ENCODE measurements around the gene DHODH.

The DHODH gene

GRCh38 chr16:72013888-72014581 lies 5.5 kb downstream of the DHODH start:
- DNase-seq (ENCODE audit: low spot score) = peak; percentile 76

GRCh38 chr16:72014675-72015074 lies 6.1 kb downstream of the DHODH start:
- no peak for DNase-seq (ENCODE audit: low spot score)

- no peak for DNase-seq (ENCODE audit: low spot score)
Observed at GRCh38 chr16:72015124-72015523, 6.6 kb downstream of the DHODH start.

GRCh38 chr16:72018470-72018869 lies 9.9 kb downstream of the DHODH start:
- DNase-seq (ENCODE audit: low spot score) = no peak

- DNase-seq (ENCODE audit: low spot score) = no peak
Observed at GRCh38 chr16:72021043-72021442, 12.5 kb downstream of the DHODH start.

- DNase-seq (ENCODE audit: low spot score) = no peak
Observed at GRCh38 chr16:72022127-72022526, 13.6 kb downstream of the DHODH start.

GRCh38 chr16:72023962-72024361 lies 15.4 kb downstream of the DHODH start:
- DNase-seq (ENCODE audit: low spot score) = no peak

GRCh38 chr16:72024862-72025382 lies 16.4 kb downstream of the DHODH start:
- no peak for DNase-seq (ENCODE audit: low spot score)

GRCh38 chr16:72025404-72026114 lies 17.0 kb downstream of the DHODH start:
- DNase-seq (ENCODE audit: low spot score) = no peak

GRCh38 chr16:72027669-72028378 lies 19.3 kb downstream of the DHODH start:
- DNase-seq (ENCODE audit: low spot score) = no peak

- DNase-seq (ENCODE audit: low spot score) = no peak
Observed at GRCh38 chr16:72029567-72030271, 21.2 kb downstream of the DHODH start.

GRCh38 chr16:72033437-72033836 lies 24.9 kb downstream of the DHODH start:
- DNase-seq (ENCODE audit: low spot score) = no peak

- no peak for DNase-seq (ENCODE audit: low spot score)
Observed at GRCh38 chr16:72036098-72036497, 27.6 kb downstream of the DHODH start.

- DNase-seq (ENCODE audit: low spot score) = no peak
Observed at GRCh38 chr16:72042157-72042660, 33.7 kb downstream of the DHODH start.

GRCh38 chr16:72043058-72043457 lies 34.5 kb downstream of the DHODH start:
- DNase-seq (ENCODE audit: low spot score) = no peak

GRCh38 chr16:72043539-72043938 lies 35.0 kb downstream of the DHODH start:
- DNase-seq (ENCODE audit: low spot score) = no peak

- DNase-seq (ENCODE audit: low spot score) = no peak
Observed at GRCh38 chr16:72044296-72044695, 35.8 kb downstream of the DHODH start.

- no peak for DNase-seq (ENCODE audit: low spot score)
Observed at GRCh38 chr16:72044825-72045359, 36.3 kb downstream of the DHODH start.

GRCh38 chr16:72049110-72049509 lies 40.6 kb downstream of the DHODH start:
- DNase-seq (ENCODE audit: low spot score) = no peak

GRCh38 chr16:72050769-72051464 lies 42.4 kb downstream of the DHODH start:
- DNase-seq (ENCODE audit: low spot score) = no peak

- no peak for DNase-seq (ENCODE audit: low spot score)
Observed at GRCh38 chr16:72051818-72052217, 43.3 kb downstream of the DHODH start.
